DMS 273 treated with DMSO at 0.1 percent for 48 hours (cell line): ENCODE measurements around the gene TRPM1.
"Not testable (repeated sequence)": the region's sequence is repeated elsewhere in the genome, so short reads cannot be mapped to it uniquely, and the experiment has no call there.

ENCODE experiments used
- DNase-seq: peaks from one replicate; lab custom pipeline; 2025; lab: John Stamatoyannopoulos, UW

Gene TRPM1

DNA sequence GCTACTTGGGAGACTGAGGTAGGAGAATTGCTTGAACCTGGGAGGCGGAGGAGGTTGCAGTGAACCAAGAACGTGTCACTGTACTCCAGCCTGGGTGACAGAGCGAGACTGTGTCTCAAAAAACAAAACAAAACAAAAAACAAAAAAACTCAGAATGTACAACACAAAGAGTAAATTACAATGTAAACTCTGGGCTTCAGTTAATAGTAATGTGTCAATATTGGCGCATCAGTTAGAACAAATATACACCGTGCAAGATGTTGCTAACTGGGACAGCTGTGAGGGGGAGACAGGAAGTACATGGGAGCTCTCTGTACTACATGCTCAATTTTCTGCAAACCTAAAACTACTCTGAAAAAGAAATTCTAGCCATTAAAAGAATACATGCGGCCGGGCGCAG, 23.5 kb upstream of the TRPM1 start:
- DNase-seq, result no peak

DNA sequence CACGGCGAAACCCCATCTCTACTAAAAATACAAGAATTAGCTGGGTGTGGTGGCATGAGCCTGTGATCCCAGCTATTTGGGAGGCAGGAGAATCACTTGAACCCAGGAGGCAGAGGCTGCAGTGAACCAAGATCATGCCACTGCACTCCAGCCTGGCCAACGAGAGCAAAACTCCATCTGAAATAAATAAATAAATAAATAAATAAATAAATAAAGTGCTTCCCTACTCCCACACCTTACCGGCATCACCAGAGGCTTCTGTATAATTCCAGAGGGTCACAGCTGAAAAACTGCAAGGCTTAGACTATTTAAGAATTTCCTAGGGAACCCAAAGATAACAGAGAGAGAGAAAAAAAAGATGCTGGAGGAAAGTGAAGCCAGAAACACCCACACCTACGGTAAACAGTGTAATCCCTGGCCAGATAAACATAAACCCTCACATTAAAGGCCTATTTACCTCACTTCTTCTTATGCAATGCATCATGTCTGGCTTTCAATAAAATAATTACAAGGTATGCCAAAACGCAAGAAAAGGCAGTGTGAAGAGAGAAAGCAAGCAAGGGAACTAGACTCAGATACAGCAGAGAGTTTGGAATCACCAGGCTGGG, 15.0 kb upstream of the TRPM1 start:
- DNase-seq, result no peak

DNA sequence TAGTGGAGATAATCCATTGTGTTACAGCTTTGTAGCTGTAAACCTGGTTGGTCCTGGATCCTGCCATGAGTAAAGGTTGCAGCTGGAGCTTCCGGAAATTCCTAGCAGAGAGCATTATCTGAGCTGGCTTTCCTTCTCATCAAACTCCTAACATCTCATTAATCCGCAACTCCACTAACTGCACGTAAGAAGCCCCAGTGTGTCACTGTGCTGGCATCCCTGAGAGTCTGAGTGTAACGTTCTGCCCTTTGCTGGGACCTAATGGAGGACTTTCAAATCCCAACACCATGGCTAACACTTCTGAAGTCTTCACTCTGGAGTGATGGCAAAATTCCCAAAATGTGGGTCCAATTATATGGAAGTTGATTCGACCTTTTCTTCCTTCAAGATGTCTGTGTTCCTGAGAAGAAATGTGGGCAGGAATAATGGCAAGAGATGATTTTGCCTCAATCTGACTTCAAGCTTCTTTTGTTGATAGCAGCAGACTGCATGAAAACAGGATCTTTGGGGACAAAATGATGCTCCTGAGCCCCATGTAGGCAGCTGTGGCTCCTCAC, 9.6 kb upstream of the TRPM1 start:
- no peak for DNase-seq

DNA sequence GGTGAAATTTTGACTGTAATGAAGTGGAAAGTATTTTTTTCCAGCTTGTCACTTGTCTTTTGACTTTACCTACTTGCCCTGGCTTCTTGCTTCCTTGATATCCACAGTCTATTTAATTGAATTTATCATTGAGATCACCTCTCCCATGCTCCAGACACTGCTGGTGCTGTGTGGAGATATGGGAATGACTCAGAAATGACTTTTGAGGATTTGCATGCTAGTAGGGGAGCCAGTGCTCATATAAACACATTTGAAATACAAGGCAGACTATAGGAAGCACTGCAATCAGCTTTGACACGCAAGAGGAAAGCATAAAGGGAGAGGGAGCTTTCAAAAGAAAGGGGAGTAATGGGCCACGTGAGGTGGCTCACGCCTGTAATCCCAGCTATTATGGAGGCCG, 7.3 kb upstream of the TRPM1 start:
- no peak for DNase-seq

DNA sequence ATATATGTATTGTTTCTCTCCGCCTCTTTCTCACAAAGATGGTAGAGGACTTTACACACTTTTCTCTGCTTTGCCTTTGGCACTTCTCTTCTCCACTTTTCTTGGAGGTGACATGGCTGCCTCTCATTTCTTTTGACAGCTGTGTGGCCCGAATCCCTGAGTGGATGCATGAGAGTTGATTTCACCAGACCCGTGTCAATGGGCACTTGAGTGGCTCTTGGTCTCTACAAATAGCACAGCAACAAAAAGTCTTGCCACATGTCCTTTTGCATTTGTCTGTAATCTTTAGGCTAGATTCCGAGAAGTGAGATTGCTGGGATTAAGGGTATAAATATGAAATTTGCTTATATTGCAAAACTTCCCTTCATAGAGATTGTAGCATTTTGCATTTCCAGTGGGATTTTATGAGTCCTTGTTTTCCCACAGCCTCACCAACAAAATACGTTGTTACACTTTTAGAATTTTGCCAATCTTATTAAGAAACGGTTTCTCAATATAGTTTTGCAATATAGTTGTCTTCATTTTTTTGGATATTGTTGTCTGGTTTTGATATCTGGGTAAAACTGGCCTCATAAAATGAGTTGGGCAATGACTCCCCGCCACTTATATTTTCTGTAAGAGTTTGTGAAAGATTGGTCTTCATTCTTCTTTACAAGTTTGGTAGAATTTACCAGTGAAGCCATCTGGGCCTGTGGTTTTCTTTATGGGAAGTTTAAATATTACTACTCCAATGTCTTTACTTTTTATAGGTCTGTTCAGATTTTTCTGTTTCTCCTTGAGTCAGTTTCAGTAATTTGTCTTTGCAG, 5.2 kb upstream of the TRPM1 start:
- DNase-seq, result no peak

GRCh38 chr15:31104003-31104402, 2.5 kb upstream of the TRPM1 start:
- no peak for DNase-seq

DNA sequence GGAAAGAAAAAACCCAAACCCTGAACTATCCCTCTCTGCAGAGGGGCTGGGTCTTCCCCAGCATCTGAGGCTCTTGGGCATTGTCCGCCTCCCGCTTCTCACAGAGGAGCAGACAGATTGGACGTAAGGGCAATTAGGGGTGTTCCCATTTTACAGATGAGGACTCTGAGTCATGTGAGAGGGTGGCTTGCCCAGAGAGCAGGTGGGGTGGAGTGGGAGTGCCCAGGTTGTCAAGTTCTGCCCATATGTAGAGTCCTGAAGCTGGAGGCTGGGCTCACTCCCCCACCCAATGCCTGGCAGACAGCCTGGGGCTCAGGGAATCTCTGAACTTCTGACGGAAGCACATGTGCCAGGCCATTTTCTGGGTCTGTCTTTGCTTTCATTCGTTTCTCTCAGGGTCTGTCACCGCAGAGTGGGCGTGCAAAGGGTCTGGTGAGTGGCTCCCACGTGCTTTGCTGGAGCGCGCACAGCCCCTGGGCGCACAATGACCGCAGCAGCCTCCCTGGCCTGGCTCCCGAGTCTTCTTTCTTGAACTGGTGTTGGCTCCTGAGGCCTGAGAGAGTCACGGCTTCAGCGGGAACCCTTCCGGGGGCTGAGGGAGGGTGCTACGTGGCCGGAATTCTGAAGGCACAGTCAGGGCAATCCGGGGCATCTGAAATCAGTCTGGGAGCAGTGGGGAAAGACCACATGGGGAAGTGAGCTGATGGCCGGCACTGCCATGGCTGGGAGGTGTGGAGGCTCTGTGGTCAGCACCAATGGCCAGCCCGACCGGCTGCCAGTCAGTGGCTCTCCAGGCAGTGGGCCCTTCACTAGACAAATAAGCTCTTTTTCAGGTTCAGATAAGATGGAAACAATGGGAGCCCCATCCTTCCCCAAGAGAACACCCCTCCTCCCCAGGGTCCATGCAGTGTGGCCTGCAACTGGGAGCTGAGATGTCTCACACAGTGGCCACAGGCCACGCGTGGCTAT, 1.1 kb upstream of the TRPM1 start:
- no peak for DNase-seq

DNA sequence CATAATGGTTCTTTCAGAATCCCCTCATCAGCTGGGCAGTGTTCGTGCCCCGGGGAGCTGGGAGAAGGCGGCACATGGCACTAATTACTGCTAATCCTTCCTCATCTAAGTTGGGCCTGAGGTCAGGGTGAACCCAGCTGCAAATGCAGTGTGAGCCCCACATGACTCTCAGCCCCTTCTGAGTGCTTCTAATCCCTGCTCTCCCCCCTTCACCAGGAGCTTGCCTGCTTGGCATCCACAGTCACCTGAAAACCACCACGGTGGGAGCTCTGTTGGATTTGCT, 455 bp upstream of the TRPM1 start:
- no peak for DNase-seq

DNA sequence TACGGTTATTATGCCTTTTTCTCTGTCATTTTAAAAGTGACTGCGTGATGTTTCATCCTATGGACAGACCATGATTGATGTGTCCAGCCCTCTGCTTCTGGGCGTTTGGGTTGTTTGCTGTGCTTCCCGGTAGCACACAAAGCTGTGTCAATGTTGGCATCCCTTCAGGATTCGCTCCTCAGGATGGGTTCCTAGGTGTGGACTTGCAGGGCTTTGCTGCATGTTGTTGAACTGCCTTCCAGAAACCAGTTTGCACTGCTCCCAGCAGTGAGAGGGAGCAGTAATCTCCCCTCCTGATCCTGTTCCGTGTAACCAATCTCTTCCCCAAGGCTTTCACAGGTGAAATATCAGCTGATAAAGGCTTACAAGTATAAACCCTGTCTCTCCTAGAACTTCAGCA, 787 bp downstream of the TRPM1 start:
- no peak for DNase-seq

DNA sequence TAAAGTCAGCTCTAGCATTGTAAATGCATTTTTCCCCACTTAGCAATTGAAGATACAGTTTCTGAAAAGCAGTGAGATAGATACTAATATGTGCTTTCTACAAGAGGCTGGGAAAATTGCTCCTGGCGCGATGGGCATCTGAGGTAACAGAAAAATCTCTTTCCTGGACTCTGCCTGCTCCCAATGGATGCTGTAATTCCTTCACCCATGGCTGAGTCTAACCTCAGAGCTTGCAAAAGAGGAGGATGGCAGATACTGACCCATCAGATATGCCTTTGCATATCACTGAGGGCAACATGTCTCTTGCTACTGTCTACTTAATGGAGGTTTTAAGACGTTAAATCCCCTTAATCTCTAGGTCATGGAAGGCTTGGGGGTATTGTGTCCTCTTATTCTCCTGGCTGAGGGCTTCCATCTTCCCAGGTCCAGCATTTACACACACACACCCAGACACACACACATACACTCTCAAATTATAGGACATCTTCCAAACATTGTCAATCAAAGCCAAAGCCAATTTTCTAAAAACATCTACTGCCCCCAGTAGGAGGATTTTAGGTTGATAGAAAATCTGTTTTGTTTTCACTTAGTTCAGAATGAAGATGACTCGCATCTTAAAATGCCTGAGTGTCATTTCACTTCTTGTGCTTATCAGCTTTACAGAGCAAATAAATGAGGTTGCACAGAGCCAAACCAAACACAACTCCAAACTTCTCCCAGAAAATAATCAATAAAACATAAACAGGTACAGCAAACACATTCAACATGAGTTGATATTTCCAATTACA, 2.4 kb downstream of the TRPM1 start:
- DNase-seq, result no peak

DNA sequence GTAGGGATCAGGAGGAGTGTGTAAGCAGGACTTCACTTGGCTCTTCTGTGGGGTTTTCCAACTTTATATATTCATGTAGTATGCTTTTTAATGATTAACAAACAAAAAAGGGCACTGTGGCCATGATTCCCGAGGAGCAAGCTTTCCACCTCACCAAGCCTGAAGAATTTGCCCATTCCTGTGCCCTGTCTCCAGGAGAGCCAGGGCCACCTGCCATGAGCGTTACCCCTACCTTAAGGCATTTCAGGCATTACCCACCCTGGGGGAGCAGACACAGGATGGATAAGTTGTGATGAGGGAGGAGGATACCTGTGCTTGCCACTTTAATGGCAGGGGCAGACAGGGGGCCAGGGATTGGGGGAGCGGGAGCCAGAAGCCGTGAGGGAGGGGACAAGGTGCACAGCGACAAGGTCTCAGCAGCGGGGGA, 3.0 kb downstream of the TRPM1 start:
- DNase-seq, result no peak

DNA sequence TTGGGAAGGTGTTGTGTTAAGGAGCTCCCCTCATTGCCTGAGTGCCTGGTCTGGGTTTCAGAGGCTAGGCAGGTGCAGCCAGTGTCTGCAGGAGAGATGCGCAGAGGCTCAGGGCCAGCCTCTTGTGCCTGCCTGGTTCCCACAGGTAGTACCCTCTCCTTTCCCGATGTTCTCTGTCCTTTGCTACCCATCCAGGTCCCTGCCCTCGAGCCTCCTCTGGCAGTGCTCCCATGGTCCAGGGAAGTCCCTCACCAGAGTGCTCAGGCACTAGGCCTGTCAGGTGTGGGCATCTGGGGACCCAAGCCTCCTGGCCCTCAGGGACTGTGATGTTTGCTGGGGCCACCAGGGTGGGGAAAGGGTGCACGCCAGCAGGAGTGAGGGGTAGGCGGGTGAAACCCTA, 5.0 kb downstream of the TRPM1 start:
- no peak for DNase-seq

DNA sequence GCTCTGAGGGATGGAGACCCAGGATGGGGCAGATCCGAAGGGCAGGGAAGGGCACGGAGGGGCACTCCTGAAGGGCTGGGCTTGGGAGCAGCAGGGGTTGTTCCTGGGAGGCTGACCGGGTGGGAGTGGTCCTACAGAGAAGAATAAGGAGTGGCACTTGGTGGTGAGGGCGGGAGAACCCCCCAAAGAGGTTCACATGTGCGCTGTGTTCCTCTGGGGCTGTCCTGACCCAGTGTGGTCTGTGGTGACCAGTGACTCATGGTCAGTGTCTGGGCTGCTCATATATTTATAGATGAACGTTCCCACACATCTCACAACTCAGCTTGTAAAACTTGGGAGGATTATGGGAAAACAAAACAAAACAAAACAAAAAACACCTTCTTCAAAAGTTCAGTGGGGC, 10.0 kb downstream of the TRPM1 start:
- DNase-seq, result no peak

DNA sequence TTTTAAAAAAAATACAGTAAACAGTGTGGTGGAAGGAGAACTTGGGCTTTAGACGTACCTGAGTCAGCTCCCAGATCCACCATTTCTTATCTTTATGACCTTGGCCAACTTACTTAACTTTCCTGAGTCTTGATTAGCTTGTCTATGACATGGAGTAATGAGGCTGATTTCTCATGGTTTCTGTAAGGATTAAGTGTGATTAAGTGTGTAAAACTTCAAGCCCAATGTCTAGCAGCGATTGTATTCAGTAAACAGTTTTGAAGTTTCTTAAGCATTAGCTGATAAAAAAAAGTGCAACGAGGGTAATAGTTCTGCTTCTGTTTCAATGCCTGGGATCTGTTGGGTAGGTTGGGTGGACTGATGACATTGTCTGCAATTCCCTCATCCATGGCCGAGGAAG, 10.8 kb downstream of the TRPM1 start:
- DNase-seq, result no peak

DNA sequence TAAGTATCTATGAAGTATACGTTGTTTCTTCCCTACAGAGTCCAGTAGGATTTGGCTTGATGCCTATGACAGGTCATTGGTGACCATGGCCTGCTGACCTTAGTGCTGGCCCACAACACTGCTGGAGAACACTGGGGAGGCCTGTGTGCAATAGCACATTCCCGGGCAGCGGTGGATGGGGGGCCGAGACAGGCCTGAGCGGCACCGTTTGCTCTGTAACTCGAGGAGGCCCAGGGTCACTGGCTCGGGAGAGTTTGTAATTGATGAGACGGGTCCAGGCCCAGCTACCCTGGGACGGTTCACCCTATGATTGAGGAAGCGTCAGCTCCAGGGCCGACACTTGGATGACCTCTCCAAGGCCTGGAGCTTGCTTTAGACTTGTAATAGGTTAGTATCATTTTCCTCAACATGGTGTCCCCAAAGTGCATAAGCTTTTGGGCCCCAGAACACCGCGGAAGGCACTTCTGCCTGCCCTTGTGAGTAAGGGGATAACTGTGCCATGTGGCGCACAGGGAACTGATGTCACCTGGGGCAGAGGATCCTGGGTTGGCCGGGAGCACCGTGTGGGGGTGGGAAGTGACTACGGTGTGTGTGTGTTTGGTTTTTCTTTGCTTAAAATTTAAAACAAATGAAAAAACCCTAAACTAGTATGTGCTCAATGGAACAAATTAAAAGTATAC, 12.0 kb downstream of the TRPM1 start:
- DNase-seq, result no peak

- DNase-seq, result no peak
These were observed 12.7 kb downstream of the TRPM1 start for GRCh38 chr15:31088672-31089367.

DNA sequence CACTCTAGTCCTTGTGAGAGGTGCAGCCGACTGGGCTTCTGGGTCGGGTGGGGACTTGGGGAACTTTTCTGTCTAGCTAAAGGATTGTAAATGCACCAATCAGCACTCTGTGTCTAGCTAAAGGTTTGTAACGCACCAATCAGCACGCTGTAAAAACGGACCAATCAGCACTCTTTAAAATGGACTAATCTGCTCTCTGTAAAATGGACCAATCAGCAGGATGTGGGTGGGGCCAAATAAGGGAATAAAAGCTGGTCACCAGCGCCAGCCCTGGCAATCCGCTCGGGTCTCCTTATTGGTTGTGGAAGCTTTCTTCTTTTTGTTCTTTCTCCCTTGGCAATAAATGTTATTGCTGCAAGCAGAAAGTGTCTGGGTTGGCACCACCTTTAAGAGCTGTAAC, 13.5 kb downstream of the TRPM1 start:
- not testable (repeated sequence) for DNase-seq

- no peak for DNase-seq
These were observed 15.2 kb downstream of the TRPM1 start for GRCh38 chr15:31086344-31086743.

DNA sequence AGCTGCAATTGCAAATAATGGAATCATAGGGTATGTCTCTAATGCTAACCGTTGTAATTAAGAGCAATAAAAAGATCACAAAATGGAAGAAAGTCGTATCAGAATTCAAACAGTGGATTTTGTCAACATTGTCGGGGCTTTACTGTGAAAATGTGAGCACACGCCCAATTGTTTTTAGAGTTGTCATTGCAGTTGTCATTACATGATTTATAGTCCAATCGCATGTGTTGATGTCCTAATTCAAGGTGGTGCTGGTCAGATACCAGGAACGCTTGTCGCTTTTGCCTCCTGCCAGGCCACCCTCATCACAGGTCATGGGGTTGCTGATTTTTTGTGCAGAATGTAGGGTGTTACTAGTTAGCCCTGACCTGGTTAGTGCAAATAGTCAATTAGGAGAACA, 16.2 kb downstream of the TRPM1 start:
- DNase-seq, result no peak

- no peak for DNase-seq
These were observed 17.3 kb downstream of the TRPM1 start for GRCh38 chr15:31084176-31084575.

DNA sequence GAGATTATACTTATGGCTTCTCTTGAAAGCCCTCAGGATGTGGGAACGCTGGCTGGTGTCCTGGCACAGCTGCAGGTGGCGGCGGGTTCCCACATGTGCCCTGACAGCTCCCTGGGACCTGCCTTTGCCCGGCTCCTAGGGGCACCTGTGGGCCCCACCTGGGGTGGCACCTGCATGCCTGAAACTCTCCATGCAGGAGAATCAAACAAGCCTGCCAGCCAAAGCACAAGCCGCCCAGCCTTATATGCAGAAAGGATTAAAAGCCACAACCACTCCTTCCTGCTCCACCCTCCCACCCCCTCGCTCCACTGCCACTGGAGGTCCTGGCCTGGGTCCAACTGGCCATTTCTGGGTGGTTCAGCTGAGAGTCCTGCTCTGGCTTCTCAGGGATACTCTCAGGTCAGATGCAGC, 18.1 kb downstream of the TRPM1 start:
- no peak for DNase-seq
